GM18907 (cell line): ENCODE data around the gene RGS19.

Source experiments
- ATAC-seq: cut with Tn5 transposase; IDR thresholded peaks from one replicate; pipeline ENCODE4 v1.9.1; 2021; ENCODE audit warnings: mild to moderate bottlenecking, moderate library complexity; ENCODE audit not compliant: unreplicated experiment

Gene RGS19

DNA sequence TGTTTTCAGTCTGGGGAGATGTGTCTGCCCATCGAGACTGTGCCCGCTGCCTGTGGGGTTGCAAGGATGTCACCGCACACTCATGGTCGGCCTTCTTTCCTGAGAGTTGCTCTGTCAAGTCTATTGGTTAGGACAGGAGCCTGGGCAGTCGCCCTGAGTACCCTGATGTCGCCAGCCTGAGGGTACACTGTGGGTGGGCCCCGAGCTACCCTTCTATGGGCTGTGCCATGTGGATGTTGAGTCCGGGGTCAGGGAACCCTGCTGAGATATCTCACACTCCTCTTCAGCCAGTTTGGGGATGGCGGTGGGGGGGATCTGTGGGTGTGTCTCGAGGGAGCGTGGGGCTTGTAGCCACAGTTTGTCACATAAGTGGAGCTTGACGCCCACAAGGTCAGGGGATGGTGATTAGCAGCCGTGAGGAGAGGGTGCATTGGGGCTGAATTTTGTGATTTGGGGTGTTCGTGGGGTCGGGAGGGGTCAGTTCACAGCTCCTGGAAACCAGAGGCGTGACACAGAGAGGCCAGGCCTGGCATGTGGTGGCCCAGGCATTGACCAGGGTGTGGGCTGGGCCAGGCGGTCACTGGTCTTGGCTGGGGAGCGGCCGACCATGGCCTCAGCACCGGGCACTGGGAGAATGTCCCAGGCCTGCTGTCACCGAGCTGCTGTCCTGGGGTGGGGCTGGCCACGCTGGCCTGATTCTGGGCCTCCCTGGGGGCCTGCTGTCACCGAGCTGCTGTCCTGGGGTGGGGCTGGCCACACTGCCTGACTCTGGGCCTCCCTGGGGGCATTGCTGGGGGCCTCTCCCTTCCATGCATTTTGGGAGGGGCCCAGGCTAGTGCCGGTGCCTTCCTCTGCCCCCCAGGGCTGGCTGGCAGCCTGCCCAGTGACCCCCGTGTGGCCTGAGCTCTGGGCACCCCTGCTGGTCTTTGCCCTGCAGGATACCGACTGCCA is 29.7 kb upstream of the RGS19 start:
- no peak for ATAC-seq

DNA sequence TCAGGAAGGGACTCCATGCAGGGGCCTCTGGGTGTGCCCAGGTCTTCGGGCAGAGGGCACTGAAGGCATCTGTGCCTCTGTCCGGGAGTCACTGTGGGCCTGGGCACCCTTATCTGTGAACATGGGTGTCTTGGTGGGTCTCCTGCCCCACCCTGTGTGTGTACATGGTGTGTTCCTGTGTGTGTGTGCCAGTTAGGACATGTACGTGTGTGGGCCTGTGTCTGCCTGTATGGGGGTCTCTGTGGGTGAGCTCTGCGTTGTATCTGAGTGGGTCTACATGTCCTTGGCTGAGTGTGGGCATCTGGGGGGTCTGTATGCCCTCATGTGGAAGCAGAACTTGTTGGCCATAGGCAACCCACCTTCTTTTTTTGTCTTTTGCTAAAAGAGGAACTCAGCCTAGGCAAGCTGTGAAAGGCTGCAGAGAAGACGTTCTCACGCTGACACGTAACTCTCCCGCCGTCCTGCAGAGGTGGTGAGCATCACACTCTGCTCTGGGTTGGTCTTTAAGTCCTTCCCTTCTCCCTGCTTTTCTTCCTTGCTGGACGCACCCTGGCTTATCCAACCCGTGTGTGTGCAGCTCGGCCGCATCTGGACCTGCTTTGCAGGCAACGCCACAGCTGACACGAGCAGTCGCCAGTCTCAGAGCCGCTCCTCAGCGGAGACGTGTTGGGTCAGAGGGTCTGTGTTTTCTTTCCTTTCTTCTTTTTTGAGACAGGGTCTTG is 28.6 kb upstream of the RGS19 start:
- ATAC-seq, result no peak

DNA sequence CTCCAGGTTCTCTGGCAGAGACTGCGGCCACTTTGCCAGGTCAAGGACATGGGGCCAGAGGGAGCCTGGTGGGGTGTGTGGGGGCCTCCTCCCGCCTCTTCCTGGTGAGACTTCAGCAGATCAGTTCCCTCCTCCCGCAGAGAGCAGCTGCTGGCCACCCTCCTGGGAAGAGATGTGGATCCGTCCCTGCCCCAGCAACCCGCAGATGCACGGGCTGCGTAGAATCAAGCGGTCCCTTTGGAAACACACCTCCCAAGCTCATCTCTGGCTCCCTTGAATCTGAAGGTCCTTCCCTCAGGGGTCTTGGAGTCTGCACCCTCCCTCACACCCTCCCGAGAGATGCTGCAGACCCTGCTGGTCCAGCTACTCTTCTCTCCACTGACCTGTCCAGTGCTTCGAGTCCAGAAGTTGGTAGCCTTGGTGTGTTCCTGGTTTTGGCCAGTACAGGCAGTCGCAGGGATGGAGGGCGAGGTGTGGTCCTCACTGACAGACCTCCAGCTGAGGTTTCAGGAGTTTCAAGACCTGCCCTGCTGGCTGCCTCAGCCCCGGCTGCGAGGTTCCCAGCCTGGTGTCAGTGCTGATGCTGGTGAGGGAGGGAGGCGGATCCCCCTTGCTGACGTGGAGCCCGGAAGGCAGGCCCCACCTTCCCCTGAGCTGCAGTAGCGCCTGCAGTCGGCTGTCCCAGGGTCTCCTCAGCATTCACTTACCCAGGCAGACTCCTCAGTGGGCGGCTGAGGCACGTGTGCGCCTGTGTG is 27.8 kb upstream of the RGS19 start, which contains the start of gene NPBWR2:
Gene NPBWR2, minus strand, starts transcription at position 585 of the 755 bp plus-strand sequence. CDS start 734 bp downstream, outside the sequence.
- ATAC-seq, result no peak

DNA sequence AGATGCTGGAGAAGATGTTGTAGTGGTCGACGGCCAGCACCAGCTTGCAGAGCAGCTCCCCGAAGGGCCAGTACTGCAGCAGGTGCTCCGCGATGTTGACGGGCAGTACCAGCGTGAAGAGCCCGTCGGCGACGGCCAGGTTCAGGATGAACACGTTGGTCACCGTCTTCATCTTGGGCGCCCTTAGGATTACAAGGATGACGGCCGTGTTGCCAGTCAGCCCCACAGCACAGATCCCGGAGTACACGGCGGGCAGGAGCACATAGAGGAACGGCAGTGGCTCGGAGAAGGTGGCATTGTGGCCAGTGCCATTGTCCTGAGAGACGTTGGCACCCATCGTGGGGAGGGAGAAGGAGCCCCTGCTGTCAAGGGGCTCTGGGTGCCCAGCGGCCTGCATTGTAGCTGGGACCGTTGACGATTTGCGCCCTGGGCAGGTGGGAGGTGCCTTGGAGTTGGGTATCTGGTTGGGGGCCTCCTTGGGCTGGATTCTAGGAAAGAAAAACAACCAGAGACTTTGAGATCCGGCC is 27.2 kb upstream of the RGS19 start:
- ATAC-seq, result no peak

DNA sequence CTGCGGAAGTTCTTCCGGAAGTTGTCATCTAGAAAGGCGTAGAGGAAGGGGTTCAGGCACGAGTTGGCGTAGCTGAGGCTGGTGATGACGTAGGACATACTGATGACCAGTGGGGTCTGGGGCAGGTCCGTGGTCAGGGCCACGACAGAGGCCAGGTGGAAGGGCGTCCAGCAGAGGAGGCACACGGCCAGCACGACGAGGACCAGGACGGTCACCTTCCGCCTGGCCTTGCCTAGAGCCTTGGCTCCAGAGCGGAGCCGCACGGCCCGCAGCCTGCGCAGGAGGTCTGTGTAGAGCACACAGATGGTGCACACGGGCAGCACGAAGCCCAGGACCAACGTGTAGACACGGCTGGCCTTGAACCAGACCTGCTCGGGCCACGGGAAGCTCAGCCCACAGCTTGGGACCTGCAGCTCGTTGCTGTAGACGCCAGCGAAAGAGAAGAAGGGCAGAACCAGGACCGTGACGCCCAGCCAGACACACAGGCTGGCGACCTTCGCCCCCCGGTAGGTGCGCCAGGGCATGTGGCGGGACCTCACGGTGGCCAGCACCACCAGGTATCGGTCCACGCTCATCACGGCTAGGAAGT is 26.6 kb upstream of the RGS19 start:
- no peak for ATAC-seq

DNA sequence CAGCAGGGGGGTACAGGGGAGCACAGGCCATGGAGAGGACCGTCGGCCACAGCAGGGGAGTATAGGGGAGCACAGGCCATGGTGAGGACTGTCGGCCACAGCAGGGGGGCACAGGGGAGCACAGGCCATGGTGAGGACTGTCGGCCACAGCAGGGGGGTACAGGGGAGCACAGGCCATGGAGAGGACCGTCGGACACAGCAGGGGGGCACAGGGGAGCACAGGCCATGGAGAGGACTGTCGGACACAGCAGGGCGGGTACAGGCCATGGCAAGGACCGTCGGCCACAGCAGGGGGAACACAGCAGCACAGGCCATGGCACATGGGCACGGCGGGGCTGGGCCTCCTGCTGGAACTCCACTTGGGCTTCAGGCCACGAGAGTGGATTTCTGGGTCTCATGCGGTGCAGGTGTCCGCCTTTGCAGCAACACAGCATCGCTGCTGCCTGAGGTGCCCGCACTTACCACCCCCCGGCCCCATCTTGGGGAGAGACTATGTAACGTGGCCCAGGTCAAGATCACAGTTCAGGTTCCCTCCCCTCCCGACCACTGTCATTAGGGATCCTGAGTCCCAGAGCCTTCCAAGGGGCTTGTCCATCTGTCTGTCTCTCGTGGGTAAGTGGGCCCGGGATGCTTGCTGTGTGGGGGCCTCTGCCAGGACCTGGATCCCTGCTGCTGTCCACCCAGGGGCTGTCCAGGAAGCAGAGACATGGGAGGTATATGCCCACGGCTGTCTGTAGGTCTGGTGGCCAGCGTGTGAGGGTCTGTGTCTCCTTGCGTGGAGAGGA is 25.5 kb upstream of the RGS19 start:
- no peak for ATAC-seq

DNA sequence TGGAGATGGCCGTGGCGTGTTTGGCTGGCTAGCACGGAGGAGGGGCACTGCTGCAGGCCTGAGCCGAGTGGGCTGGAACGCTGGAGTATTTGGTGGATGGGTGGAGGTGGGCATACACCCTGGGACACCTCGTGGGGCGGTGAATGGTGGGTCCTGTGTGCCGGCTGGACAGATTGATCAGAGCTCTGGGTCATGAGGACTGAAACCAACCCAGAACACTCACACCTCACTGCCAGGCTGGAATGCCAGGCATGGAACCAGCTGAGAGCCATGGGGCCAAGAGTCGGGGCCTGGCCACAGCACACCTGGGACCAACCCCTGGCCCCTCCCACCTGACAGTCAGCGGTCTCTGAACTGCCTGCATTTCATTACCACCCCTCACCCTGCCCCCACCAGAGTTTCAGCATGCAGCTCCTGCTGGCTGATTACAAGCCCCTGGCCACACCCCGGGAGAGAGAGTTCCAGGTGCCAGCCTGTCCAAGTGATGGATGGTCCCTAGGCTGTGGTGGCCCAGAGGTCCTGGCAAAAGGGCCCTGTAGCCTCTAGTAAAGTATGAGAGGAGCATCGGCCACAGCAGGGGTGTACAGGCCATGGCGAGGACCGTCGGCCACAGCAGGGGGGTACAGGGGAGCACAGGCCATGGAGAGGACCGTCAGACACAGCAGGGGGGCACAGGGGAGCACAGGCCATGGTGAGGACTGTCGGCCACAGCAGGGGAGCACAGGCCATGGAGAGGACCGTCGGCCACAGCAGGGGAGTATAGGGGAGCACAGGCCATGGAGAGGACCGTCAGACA is 24.8 kb upstream of the RGS19 start:
- no peak for ATAC-seq

DNA sequence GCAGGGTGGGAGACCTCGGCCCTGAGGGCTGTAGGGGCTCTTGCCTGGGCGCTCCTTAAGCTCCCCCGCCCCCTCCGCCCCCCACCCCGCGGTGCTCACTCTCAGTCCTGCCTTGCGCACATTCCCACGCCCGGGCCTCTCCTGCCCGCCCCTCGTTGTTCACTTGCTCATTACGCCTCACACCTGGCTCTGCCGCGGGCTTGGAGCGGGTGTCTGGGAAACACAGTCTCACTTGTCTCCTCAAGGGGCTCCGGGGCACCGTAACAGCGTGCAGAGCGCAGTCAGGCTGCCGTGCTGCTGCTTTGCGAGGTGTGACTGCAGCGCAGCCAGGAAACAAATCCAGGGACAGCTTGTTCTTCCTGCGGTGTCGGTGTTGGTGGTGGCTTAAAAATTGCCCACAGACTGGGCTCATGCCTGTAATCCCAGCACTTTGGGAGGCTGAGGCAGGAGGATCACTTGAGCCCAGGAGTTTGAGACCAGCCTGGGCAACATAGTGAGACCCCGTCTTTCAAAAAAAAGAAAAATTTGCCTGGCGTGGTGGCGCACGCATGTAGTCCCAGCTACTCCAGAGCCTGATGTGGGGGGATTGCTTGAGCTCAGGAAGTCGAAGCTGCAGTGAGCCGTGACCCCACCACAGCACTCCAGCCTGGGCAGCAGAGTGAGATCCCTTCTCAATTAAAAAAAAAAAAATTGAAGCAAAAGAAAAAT is 23.5 kb upstream of the RGS19 start:
- no peak for ATAC-seq

DNA sequence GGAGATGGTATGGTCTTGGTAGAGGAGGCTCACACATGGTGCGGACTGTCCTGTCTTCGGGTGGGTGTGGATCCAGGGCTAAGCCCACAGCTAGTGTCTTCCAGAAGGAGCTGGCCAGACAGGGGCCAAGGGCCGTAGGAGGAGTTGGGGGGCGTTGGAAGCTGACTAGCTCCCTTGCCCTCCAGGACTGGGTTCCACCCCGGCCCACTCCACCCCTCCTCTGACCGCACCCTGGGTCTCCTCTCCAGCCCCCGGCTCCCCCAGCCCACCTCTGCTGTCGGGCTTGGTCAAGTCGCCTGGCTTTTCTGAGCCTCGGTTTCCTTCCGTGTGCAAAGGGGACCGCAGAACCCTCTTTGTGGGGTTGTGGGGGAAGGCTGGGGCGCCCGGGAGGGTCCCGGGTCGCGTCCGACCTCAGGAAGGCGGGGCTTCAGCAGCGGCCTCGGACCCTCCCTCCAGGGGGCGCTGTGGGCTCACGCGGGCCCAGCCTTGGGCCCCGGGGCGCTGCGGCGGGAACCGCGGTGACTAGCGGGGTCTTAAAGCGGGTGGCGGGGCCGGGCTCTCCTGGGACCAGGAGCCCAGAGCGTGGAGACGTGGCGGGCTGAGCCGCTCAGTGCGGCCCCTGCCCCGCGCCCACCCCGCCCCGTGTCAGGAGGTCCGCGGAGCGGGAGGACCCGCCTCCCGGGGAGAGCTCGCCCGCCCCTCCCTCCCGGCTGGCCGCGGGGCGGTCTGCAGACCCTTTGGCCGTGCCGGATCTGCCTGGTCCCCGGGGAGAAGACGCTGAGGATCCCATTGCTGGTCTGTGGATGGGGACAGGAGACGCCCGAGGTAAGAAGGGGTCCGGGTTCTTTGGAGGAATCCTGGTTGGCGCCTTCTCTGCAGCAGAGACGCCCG is 22.7 kb upstream of the RGS19 start:
- no peak for ATAC-seq

DNA sequence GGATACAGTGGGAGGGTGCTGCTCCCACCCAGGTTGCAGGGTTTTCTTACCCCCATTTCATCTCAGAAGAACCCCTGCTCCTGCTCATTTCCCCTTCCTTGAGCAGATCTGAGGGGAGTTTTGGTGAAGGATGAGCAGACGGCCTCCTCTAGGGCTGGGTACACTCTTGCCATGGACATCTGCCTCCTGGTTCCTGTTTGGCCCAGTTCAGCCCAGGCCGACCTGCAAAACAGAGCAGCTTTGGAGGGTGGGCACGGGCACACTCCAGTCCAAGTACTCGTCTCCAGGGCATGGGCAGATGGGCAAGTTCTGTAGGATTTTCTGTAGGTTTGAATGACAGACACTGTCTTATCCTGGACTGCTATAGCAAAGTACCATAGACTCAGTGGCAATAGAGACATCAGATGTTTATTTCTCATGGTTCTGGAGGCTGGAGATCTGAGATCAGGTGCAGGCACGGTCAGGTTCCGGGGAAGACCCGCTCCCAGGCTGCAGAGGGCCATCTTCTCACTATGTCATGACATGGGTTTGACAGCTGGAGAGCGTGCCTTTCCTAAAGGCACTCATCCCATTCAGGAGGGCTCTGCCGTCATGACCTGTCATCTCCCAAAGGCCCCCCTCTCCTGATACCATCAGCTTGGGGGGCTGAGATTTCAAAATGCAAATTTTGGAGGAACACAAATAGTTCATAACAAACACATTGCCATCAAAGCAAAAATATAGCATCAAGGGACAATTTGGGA is 21.8 kb upstream of the RGS19 start:
- no peak for ATAC-seq

DNA sequence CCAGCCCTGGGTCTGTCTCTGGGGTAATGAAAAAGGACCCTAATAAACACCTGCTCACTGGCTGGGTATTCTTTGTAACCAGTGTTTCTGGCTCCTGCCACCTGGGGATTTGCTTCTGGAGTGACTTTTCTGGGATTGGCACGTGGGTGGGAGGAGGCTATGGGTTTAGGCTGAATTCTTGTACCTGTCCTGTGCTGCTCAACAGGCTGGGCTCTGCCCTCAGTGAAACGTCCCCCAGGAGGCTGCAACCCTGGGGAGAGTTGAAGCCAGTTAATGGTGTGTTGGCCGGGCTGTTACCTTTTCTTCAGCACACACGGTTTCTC is 21.2 kb upstream of the RGS19 start:
- ATAC-seq, result no peak

DNA sequence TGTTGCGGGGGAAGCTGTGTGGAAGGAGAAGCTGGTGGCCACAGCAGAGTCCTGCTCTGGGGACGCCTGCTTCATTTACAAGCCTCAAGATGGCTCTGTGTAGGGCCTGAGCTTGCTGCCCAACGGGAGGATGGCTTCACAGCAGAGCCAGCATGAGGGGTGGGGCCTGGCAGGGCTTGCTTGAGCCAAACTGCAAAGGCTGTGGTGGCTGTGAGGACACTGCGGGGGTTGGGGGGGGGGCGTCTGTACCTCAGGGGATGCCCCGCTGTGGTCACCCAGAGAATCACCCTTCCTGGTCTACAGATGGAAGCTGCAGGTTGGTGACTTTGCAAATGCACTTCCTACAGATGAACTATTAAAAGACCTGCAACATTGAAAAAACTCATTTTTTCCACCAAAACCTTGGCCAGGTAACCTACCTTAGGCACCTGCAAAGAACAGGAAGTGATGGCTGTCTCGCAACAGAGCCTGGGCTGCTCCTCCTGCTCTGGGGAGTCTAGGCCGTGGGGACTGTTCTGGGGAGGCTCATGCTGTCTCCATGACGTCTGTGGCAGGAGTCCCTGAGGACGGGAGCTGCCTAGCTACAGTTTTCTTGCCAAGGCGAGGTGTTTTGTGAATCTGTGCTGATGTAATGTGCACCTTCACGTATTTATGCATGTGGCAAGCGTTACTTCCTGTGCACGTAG is 20.7 kb upstream of the RGS19 start:
- ATAC-seq, result no peak

DNA sequence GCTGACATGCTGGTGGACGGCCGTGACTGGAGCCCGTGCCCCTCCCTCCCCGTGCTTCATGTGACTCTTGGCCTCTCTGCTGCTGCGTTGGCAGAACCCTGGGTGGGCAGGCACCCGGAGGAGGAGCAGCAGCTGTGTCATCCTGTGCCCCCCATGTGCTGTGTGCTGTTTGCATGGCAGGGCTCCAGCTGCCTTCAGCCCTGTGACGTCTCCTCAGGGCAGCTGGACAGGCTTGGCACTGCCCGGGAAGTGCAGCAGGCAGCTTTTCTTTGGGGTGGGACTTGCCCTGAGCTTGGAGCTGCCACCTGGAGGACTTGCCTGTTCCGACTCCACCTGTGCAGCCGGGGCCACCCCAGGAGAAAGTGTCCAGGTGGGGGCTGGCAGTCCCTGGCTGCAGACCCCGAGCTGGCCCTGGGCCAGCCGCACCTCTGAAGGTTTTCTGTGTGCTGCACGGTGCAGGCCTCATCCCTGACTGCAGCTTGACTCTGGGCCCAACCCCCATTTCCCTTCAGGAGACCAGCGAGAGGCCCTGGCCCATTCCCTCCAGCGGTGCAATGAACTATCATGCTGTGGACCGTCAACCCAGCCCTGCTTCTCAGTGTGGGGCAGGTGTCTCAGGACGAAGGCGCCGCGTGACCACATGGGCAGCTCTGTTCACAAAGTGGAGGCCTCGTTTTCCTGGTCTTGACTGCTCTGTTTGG is 19.9 kb upstream of the RGS19 start:
- ATAC-seq, result no peak

DNA sequence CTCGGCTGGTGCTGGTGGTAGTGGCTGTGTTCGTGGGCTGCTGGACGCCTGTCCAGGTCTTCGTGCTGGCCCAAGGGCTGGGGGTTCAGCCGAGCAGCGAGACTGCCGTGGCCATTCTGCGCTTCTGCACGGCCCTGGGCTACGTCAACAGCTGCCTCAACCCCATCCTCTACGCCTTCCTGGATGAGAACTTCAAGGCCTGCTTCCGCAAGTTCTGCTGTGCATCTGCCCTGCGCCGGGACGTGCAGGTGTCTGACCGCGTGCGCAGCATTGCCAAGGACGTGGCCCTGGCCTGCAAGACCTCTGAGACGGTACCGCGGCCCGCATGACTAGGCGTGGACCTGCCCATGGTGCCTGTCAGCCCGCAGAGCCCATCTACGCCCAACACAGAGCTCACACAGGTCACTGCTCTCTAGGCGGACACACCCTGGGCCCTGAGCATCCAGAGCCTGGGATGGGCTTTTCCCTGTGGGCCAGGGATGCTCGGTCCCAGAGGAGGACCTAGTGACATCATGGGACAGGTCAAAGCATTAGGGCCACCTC is 19.2 kb upstream of the RGS19 start:
- ATAC-seq, result no peak

DNA sequence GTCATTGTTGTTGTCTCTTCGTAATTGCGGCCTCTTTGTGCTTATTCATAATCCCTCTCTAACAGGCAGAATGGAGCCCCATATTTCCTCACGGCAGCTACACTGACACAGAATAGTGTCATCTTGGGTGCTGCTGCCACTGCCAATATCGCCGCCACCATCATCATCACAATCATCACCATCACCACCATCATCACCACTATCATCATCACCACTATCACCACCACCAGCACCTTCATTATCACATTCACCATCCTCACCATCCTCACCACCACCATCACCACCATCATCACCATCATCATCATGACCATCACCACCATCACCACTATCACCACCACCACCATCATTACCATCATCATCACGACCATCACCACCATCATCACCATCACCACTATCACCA is 17.2 kb upstream of the RGS19 start:
- ATAC-seq, result no peak
